ENCODE results near the gene TOM1L2.

Gene TOM1L2

DNA sequence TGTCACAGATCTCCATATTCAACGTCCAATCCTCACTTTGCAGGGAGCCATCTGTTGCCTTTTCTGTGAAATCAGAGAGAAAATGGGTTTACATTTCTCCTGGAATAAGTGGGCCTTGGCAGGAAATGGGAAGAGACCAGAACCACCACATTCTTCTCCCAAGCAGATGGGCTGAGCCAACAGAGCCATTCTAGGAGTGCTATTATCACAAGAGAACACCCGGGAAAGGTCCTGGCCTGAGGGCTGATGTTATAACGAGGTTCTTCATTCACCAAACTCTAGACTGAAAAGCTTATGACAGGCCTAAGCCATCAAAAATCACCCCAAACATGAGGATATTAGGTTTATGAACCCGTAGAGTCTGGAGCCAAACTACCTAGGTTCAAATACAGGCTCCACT is 64.7 kb downstream of the TOM1L2 start:
- H3K4me2 ChIP-seq (ENCODE audit: insufficient read depth, low read length) = no peak overlapping the region
- no peaks in the 10 kb centered on the region for H3K4me1 ChIP-seq (ENCODE audit: insufficient read depth, low read length)
- TF ChIP-seq EZH2 (IDR thresholded peaks at IDR 0.05; ENCODE audit: borderline replicate concordance, low read depth, low read length, severe bottlenecking) = no peak
- TF ChIP-seq, protein P1, sequence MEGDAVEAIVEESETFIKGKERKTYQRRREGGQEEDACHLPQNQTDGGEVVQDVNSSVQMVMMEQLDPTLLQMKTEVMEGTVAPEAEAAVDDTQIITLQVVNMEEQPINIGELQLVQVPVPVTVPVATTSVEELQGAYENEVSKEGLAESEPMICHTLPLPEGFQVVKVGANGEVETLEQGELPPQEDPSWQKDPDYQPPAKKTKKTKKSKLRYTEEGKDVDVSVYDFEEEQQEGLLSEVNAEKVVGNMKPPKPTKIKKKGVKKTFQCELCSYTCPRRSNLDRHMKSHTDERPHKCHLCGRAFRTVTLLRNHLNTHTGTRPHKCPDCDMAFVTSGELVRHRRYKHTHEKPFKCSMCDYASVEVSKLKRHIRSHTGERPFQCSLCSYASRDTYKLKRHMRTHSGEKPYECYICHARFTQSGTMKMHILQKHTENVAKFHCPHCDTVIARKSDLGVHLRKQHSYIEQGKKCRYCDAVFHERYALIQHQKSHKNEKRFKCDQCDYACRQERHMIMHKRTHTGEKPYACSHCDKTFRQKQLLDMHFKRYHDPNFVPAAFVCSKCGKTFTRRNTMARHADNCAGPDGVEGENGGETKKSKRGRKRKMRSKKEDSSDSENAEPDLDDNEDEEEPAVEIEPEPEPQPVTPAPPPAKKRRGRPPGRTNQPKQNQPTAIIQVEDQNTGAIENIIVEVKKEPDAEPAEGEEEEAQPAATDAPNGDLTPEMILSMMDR (IDR thresholded peaks at IDR 0.05; ENCODE audit: borderline replicate concordance, extremely low read depth, low read length, poor library complexity, severe bottlenecking) = no peak
- no peak overlapping the region for H2AFZ ChIP-seq (ENCODE audit: low read depth, low read length)
- no peaks in the 10 kb centered on the region for H4K20me1 ChIP-seq (ENCODE audit: insufficient read depth, low read length)
- H3K9ac ChIP-seq (ENCODE audit: low read depth, low read length) = no peak overlapping the region
- H3K9me3 ChIP-seq (ENCODE audit: insufficient read depth, low read length, severe bottlenecking) = no peaks in the 10 kb centered on the region
- H3K27me3 ChIP-seq (ENCODE audit: insufficient read depth, low read length, poor library complexity) = no peaks in the 10 kb centered on the region
- no peak overlapping the region for H3K4me3 ChIP-seq (ENCODE audit: low read depth in 1 of 2, low read length in 2 of 2)
- DNase-seq = no peak
- H3K27ac ChIP-seq (ENCODE audit: low read length) = no peak overlapping the region
- no peak for ATAC-seq (ENCODE audit: insufficient read depth, low read depth)
- no peaks in the 10 kb centered on the region for H3K36me3 ChIP-seq (ENCODE audit: insufficient read depth, low read length)
- H3K79me2 ChIP-seq (ENCODE audit: insufficient read depth, low read length) = no peaks in the 10 kb centered on the region

DNA sequence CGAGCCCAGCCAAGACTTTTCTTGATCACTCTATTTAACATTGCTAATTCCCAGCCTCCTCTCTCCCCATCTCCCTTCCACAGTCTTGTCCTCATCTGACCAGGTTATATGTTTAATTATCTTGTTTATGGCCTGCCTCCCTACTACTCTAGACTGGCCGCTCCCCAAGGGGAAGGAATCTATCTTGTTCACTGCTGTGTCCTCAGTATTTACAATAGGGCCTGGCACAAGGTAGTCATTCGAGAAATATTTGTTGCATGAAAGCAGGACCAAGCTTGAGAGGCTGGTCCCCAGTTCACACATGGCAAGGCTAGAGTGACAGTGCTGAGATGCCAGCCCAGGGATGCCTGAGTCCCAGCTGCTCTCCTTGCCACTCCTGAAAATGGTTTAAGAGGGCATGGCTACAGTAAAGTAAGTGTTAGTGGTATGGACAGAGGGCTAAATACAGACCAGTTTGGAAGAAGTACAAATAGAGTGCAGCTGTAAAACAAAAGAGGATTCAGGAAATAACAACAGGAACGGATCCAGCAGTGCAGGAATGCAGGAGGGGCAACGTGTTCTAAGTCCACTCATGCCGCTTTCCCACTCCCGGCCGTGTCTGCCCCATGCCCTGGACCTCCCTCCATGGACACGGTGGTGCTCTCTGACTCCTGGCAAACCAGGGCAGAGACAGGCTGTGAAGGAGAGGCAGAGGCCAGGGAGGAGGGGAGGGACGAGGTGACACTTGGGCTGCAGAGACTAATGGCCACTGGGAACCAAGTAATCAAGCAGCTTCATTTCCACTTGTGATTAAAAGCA is 65.6 kb downstream of the TOM1L2 start:
- H3K79me2 ChIP-seq (ENCODE audit: insufficient read depth, low read length) = no peaks in the 10 kb centered on the region
- H3K4me3 ChIP-seq (ENCODE audit: low read depth in 1 of 2, low read length in 2 of 2) = no peak overlapping the region
- no peak overlapping the region for H3K9ac ChIP-seq (ENCODE audit: low read depth, low read length)
- no peak for DNase-seq
- H2AFZ ChIP-seq (ENCODE audit: low read depth, low read length) = no peak overlapping the region
- no peak for ATAC-seq (ENCODE audit: insufficient read depth, low read depth)
- no peaks in the 10 kb centered on the region for H3K9me3 ChIP-seq (ENCODE audit: insufficient read depth, low read length, severe bottlenecking)
- TF ChIP-seq EZH2 (IDR thresholded peaks at IDR 0.05; ENCODE audit: borderline replicate concordance, low read depth, low read length, severe bottlenecking) = no peak
- no peaks in the 10 kb centered on the region for H3K36me3 ChIP-seq (ENCODE audit: insufficient read depth, low read length)
- no peaks in the 10 kb centered on the region for H3K27me3 ChIP-seq (ENCODE audit: insufficient read depth, low read length, poor library complexity)
- no peak overlapping the region for H3K27ac ChIP-seq (ENCODE audit: low read length)
- H3K4me2 ChIP-seq (ENCODE audit: insufficient read depth, low read length) = no peak overlapping the region
- H4K20me1 ChIP-seq (ENCODE audit: insufficient read depth, low read length) = no peaks in the 10 kb centered on the region
- no peaks in the 10 kb centered on the region for H3K4me1 ChIP-seq (ENCODE audit: insufficient read depth, low read length)

DNA sequence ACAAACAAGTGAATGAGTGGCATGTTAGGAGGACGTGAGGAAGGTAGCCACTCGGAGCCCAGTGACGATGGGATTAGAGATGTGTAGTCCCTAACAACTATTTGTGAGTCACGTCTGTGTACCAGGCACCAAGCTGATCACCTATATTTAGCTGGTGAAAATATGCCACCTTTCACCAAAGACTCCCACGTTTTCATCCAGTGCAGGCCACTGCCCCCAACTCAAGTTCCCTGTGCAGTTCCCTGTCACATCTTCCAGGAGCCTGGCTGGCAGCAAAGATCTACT is 67.2 kb downstream of the TOM1L2 start:
- no peak overlapping the region for H3K4me3 ChIP-seq (ENCODE audit: low read depth in 1 of 2, low read length in 2 of 2)
- H3K27ac ChIP-seq (ENCODE audit: low read length) = no peak overlapping the region
- H3K9ac ChIP-seq (ENCODE audit: low read depth, low read length) = no peak overlapping the region
- no peak for ATAC-seq (ENCODE audit: insufficient read depth, low read depth)
- no peaks in the 10 kb centered on the region for H3K79me2 ChIP-seq (ENCODE audit: insufficient read depth, low read length)
- no peaks in the 10 kb centered on the region for H4K20me1 ChIP-seq (ENCODE audit: insufficient read depth, low read length)
- TF ChIP-seq, protein P1 (IDR thresholded peaks at IDR 0.05; ENCODE audit: borderline replicate concordance, extremely low read depth, low read length, poor library complexity, severe bottlenecking) = no peak
- no peak for TF ChIP-seq EZH2 (IDR thresholded peaks at IDR 0.05; ENCODE audit: borderline replicate concordance, low read depth, low read length, severe bottlenecking)
- H3K36me3 ChIP-seq (ENCODE audit: insufficient read depth, low read length) = no peaks in the 10 kb centered on the region
- H3K4me2 ChIP-seq (ENCODE audit: insufficient read depth, low read length) = no peak overlapping the region
- no peak for DNase-seq
- H3K9me3 ChIP-seq (ENCODE audit: insufficient read depth, low read length, severe bottlenecking) = no peaks in the 10 kb centered on the region
- no peak overlapping the region for H2AFZ ChIP-seq (ENCODE audit: low read depth, low read length)
- no peaks in the 10 kb centered on the region for H3K27me3 ChIP-seq (ENCODE audit: insufficient read depth, low read length, poor library complexity)
- H3K4me1 ChIP-seq (ENCODE audit: insufficient read depth, low read length) = no peaks in the 10 kb centered on the region

DNA sequence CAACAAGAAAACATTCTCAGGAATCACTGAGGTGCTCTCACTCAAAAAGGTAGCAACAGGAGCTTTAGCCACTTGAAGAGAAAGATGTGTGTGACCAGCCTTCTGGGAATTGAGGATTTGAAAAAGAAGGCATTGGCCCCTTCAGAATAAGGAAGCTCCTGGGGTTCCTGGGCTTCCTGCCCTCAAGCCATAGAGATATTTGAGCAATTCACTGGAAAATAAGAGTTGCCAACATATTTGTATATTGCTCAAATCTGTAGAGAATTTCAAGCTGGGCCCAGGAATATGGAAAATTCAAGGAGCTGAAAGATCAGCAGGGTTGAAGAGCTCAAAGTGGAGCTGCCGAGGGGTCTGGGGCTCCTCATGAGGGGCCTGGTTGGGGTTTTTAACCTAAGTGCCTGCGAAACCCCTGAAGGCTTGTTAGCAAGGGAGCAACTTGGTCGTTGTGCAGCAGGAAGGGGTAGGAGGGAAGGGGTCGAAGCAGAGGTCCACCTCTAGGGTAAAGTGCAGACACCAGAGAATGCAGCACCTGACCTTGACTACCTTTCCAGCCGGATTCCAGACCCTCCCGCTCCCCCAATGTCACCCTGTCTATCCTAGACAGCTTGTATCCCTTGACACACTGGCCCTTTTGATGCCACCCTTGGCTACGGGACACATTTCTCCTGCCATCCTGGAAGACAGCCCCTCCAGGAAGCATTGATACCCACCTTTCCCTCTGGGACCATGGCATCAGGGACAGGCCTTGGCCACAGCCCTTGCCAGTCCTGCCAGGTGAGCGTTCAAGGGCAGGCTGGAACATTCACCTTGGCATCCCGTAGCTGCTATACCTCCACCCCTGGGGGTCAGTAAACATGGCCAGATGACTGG is 67.8 kb downstream of the TOM1L2 start:
- H3K4me3 ChIP-seq (ENCODE audit: low read depth in 1 of 2, low read length in 2 of 2) = no peak overlapping the region
- H3K4me1 ChIP-seq (ENCODE audit: insufficient read depth, low read length) = no peaks in the 10 kb centered on the region
- no peak overlapping the region for H3K9ac ChIP-seq (ENCODE audit: low read depth, low read length)
- no peak overlapping the region for H3K4me2 ChIP-seq (ENCODE audit: insufficient read depth, low read length)
- no peaks in the 10 kb centered on the region for H3K79me2 ChIP-seq (ENCODE audit: insufficient read depth, low read length)
- H4K20me1 ChIP-seq (ENCODE audit: insufficient read depth, low read length) = no peaks in the 10 kb centered on the region
- no peaks in the 10 kb centered on the region for H3K9me3 ChIP-seq (ENCODE audit: insufficient read depth, low read length, severe bottlenecking)
- ATAC-seq (ENCODE audit: insufficient read depth, low read depth) (no peak), DNase-seq (no peak)
- no peak overlapping the region for H3K27ac ChIP-seq (ENCODE audit: low read length)
- H2AFZ ChIP-seq (ENCODE audit: low read depth, low read length) = no peak overlapping the region
- no peaks in the 10 kb centered on the region for H3K27me3 ChIP-seq (ENCODE audit: insufficient read depth, low read length, poor library complexity)
- no peak for TF ChIP-seq EZH2 (IDR thresholded peaks at IDR 0.05; ENCODE audit: borderline replicate concordance, low read depth, low read length, severe bottlenecking)
- TF ChIP-seq, protein P1 (IDR thresholded peaks at IDR 0.05; ENCODE audit: borderline replicate concordance, extremely low read depth, low read length, poor library complexity, severe bottlenecking) = no peak
- H3K36me3 ChIP-seq (ENCODE audit: insufficient read depth, low read length) = no peaks in the 10 kb centered on the region
